GM12872 (cell line): ENCODE measurements around the gene KAT8.

ENCODE experiments used
- TF ChIP-seq, protein P1 (sequence below): IDR thresholded peaks from 3 replicates; pipeline ENCODE4 v1.5.1; 2011; ENCODE audit warnings: low read depth, mild to moderate bottlenecking, low read length, moderate library complexity; ENCODE audit not compliant: insufficient read depth

The KAT8 gene

DNA sequence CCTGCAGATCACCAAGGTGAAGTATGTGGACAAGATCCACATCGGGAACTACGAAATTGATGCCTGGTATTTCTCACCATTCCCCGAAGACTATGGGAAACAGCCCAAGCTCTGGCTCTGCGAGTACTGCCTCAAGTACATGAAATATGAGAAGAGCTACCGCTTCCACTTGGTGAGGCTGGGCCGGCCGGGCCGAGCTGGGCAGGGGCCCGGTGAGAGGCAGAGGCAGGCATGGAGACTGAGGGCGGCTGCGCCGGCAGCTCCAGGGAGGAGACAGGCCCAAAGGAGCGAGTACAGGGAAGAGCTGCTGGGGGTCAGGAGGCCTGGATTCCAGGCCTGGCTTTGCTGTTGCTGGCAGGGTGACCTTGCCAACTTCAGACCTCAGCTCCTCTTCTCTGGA lies 9.7 kb downstream of the KAT8 start:
- TF ChIP-seq, protein P1, sequence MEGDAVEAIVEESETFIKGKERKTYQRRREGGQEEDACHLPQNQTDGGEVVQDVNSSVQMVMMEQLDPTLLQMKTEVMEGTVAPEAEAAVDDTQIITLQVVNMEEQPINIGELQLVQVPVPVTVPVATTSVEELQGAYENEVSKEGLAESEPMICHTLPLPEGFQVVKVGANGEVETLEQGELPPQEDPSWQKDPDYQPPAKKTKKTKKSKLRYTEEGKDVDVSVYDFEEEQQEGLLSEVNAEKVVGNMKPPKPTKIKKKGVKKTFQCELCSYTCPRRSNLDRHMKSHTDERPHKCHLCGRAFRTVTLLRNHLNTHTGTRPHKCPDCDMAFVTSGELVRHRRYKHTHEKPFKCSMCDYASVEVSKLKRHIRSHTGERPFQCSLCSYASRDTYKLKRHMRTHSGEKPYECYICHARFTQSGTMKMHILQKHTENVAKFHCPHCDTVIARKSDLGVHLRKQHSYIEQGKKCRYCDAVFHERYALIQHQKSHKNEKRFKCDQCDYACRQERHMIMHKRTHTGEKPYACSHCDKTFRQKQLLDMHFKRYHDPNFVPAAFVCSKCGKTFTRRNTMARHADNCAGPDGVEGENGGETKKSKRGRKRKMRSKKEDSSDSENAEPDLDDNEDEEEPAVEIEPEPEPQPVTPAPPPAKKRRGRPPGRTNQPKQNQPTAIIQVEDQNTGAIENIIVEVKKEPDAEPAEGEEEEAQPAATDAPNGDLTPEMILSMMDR: no peak

DNA sequence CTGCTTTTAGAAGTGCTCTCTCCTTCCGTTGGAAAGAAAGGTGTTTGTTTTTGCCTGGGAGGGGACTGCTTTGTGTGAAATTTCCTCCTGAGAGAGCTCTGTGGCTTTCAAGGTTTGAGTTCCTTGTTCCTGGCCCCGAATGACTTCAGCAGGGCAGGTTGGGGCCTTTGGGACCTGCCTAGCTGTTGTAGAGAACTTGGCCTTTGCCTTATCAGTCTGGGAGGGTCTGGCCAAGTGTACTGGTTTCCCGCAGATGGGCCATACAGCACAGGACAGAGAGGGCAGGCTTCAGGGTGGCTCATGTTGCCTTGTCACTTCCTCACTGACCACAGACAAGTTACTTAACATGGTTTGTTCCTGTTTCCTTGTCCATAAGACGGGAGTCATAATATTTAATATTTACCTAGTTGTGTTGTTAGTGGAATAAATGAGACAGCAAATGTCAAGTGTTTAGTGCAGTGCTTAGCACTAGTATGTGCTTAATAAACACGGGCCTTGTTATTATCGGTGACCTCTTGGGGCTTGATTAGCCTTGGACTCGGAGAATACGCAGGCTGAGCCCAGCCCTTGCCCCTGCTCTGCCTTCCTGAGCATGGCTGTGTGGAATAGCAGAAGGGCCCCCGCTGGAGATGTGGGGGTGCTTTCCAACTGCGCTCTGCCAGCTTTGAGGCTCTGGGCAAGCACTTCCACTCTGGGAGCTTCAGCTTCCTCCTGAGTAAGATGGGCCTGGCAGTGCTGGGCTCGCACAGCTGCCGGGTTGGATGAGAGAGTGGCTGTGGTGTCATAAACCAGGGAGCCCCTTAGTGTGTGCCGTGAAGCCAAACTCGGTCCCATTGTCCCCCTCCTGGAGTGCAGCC lies 11.5 kb downstream of the KAT8 start:
- TF ChIP-seq, protein P1: no peak

DNA sequence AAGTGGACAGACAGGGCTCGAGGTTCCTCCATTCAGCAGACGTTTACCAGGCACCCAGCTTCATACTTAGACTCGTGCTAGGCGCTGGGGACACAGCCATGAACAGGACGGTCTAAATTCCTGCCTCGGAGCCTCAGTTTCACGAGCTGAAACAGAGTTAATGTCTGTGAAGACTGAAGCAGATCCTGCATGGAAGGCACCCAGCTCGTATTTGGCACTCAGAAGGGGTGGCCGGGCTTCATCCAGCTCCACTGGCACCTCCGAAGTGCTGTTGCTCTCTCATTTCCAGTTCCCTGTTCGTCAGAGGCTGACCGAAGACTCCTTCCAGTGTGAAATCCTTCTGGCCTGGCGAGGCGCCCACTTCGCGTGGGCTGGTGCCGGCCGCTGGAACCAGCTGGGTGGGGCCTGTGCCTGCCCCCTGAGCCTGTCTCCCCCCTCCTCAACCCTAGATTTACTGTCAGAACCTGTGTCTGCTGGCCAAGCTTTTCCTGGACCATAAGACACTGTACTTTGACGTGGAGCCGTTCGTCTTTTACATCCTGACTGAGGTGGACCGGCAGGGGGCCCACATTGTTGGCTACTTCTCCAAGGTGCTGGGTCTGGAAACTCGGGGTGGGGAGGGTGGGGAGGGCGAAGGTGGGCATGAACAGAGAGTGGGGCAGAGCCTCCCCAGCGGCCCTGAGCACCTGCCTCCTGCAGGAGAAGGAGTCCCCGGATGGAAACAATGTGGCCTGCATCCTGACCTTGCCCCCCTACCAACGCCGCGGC lies 12.3 kb downstream of the KAT8 start:
- TF ChIP-seq, protein P1: no peak

DNA sequence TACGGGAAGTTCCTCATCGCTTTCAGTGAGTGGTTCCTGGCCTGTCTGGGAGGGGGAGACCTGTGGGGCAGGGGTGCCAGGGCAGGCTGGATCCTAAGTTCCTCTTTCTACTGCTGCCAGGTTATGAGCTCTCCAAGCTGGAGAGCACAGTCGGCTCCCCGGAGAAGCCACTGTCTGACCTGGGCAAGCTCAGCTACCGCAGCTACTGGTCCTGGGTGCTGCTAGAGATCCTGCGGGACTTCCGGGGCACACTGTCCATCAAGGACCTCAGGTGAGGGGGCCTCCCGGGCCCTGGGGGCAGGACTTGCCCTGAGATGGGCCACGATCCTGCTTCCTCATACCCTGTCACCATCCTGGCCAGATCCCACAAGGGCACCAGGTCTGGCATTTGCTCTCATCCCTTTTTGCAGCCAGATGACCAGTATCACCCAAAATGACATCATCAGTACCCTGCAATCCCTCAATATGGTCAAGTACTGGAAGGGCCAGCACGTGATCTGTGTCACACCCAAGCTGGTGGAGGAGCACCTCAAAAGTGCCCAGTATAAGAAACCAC lies 12.9 kb downstream of the KAT8 start:
- TF ChIP-seq, protein P1: no peak

DNA sequence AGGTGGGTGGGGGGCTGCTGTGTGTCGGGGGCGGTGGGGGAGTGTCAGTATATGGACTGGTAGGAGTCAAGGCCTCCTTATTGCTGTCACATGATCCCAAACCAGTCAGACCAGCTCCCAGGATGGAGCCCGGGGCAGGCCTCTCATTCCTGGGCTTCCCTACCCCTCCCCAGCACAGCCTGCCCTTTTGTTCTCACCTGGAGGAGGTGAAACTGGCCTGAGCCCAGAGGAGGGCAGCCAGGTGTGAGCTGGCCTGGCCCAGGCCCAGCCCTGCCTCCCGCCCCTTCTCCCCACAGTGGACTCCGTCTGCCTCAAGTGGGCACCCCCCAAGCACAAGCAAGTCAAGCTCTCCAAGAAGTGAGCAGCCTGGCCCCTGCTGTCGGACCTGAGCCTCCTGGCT lies 13.4 kb downstream of the KAT8 start:
- TF ChIP-seq, protein P1: no peak

DNA sequence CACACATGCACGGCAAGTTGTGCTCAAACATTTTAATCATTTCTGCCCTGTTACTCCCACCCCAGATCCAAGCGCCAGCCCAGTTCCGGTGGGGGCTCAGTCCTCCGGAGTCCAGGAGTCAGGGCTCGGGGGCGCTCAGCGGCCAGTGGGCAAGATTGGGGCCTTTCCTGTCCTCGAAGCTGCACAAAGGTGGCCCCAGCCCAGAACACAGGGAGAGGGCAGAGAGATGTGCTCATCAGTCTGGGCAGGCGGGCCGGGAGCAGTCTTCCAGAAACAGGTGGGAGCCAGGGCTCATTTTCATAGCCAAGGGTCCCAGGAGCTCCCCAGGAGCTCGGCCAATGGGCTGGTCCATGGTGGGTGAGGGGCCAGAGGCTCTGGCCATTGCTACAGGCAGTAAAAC lies 14.0 kb downstream of the KAT8 start:
- TF ChIP-seq, protein P1: no peak

DNA sequence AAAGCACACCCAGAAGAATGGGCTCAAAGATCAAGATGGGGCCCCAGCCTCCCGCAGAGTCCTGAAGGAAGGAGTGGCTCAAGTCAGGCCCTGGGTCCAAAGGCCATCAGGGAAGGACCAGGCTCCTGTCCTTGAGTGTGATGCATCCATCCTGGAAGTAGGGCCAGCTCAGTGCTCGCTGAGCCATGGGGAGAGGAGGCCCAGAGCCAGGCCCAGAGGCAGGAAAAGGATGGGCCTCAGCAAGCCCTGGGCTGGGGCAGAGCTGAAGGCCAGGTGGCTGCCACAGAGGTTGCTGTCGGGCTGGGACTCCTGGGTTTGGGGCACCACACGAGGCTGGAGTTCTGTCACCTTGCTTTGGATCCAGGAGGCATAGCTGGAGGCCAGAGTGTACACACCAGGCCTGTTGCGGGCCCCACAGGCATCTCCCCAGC lies 14.4 kb downstream of the KAT8 start:
- TF ChIP-seq, protein P1: no peak
